HepG2 (cell line): Measurements from ENCODE around the gene LAMA5. TPM values are rescaled to one million over a fixed set of nuclear protein-coding genes. Genes with fewer than 3 reads are reported as not detected.

ENCODE experiments used
- CEBPB ChIP-seq: IDR thresholded peaks from 2 replicates; pipeline ENCODE4 v1.6.1; 2011; ENCODE audit warnings: low read depth, low read length, improper control_type of control experiment, borderline replicate concordance
- FOXO1 ChIP-seq: sonication (generic); formaldehyde crosslinking; IDR thresholded peaks from 2 replicates; pipeline ENCODE4 v1.4.0; 2020; ENCODE audit warnings: missing genetic modification reagents
- HNRNPUL1 ChIP-seq: fragments of 200-400 bp; formaldehyde crosslinking; IDR thresholded peaks from 2 replicates; pipeline ENCODE4 v1.6.1; 2017; ENCODE audit warnings: low read depth, mild to moderate bottlenecking, low read length, moderate library complexity
- JARID2 ChIP-seq: sonication (generic); formaldehyde crosslinking; IDR thresholded peaks from 2 replicates; pipeline ENCODE4 v1.8.1; 2023; ENCODE audit warnings: missing genetic modification reagents, inconsistent platforms; ENCODE audit not compliant: insufficient replicate concordance
- MIXL1 ChIP-seq: IDR thresholded peaks from 2 replicates; pipeline ENCODE4 v1.6.1; 2016
- RBM22 ChIP-seq: fragments of 200-400 bp; formaldehyde crosslinking; optimal IDR thresholded peaks from 2 replicates; pipeline ENCODE3; 2017; ENCODE audit warnings: mild to moderate bottlenecking, low read length, moderate library complexity
- SCMH1 ChIP-seq: sonication (generic); formaldehyde crosslinking; IDR thresholded peaks from 2 replicates; pipeline ENCODE4 v1.9.0; 2021; ENCODE audit warnings: missing genetic modification reagents, mild to moderate bottlenecking, borderline replicate concordance
- TEAD2 ChIP-seq: sonication (generic); formaldehyde crosslinking; IDR thresholded peaks from 2 replicates; pipeline ENCODE4 v1.9.0; 2021; ENCODE audit warnings: missing genetic modification reagents
- ZBTB7A ChIP-seq: sonication (generic); formaldehyde crosslinking; IDR thresholded peaks from 2 replicates; pipeline ENCODE4 v1.8.0; 2022; ENCODE audit warnings: mild to moderate bottlenecking, missing genetic modification reagents
- ZNF101 ChIP-seq: sonication (generic); formaldehyde crosslinking; IDR thresholded peaks from 2 replicates; pipeline ENCODE4 v1.4.0; 2020; ENCODE audit warnings: mild to moderate bottlenecking, low read depth, missing genetic modification reagents, borderline replicate concordance
- ZNF550 ChIP-seq: sonication (generic); formaldehyde crosslinking; IDR thresholded peaks from 2 replicates; pipeline ENCODE4 v1.4.0; 2020; ENCODE audit warnings: mild to moderate bottlenecking, missing genetic modification reagents, borderline replicate concordance
- ZNF605 ChIP-seq: sonication (generic); formaldehyde crosslinking; IDR thresholded peaks from 2 replicates; pipeline ENCODE4 v1.8.0; 2022; ENCODE audit warnings: mild to moderate bottlenecking, missing genetic modification reagents
- ZNF644 ChIP-seq: IDR thresholded peaks from 2 replicates; pipeline ENCODE4 v1.6.1; 2016; ENCODE audit warnings: low read depth
- ZNF773 ChIP-seq: sonication (generic); formaldehyde crosslinking; IDR thresholded peaks from 2 replicates; pipeline ENCODE4 v1.4.0; 2020; ENCODE audit warnings: missing genetic modification reagents, borderline replicate concordance
- polyA plus RNA-seq, 8 experiments: library from polyadenylated mRNA; depleted of rRNA in 3 of 8; stranded (reverse) in 7 of 8; unstranded in 1 of 8; fragments of >200 nt; fragmentation: Illumina TruSeq in 4 of 8; extraction: Trizol in 4 of 8; gene quantifications; 2 replicates each; pipeline versions ENCODE4 v1.2.1 to v1.2.3, GENCODE V29; 2011 to 2016; ENCODE audit warnings: low read depth in 4 of 8, missing spikeins in 1 of 8, mixed read lengths in 1 of 8; ENCODE audit not compliant: insufficient read depth in 1 of 8
- total RNA-seq, 5 experiments: library from RNA; depleted of rRNA; stranded (reverse); fragments of >200 nt; fragmentation: Illumina TruSeq; extraction: Trizol; gene quantifications; 2 replicates each; pipeline ENCODE4 v1.2.3, GENCODE V29; 2016; ENCODE audit warnings: low read depth in 1 of 5
- TF ChIP-seq, protein P1 (sequence below): sonication (generic); formaldehyde crosslinking; IDR thresholded peaks from 2 replicates; pipeline ENCODE4 v1.8.0; 2022; ENCODE audit warnings: missing genetic modification reagents, mild to moderate bottlenecking, inconsistent platforms, borderline replicate concordance
- TF ChIP-seq, protein P2 (sequence below): sonication (generic); formaldehyde crosslinking; IDR thresholded peaks from 2 replicates; pipeline ENCODE4 v1.4.0; 2020; ENCODE audit warnings: mild to moderate bottlenecking, missing genetic modification reagents
- TF ChIP-seq, protein P3 (sequence below): sonication (generic); formaldehyde crosslinking; IDR thresholded peaks from 2 replicates; pipeline ENCODE4 v1.4.0; 2020; ENCODE audit warnings: missing genetic modification reagents; ENCODE audit errors: not compliant biosample characterization
- TF ChIP-seq, protein P4 (sequence below): sonication (generic); formaldehyde crosslinking; IDR thresholded peaks from 2 replicates; pipeline ENCODE4 v1.4.0; 2020; ENCODE audit warnings: missing genetic modification reagents, mild to moderate bottlenecking, borderline replicate concordance
- TF ChIP-seq, protein P5 (sequence below): sonication (generic); formaldehyde crosslinking; IDR thresholded peaks from 2 replicates; pipeline ENCODE4 v1.5.1; 2020; ENCODE audit warnings: mild to moderate bottlenecking, missing genetic modification reagents, moderate library complexity

LAMA5 gene
- total and polyA plus RNA-seq, 2 of the 13 experiments (the other 11 are each of a cell fraction or from before 2014, with no cell fraction given), result 21.0 to 44.7 TPM

DNA sequence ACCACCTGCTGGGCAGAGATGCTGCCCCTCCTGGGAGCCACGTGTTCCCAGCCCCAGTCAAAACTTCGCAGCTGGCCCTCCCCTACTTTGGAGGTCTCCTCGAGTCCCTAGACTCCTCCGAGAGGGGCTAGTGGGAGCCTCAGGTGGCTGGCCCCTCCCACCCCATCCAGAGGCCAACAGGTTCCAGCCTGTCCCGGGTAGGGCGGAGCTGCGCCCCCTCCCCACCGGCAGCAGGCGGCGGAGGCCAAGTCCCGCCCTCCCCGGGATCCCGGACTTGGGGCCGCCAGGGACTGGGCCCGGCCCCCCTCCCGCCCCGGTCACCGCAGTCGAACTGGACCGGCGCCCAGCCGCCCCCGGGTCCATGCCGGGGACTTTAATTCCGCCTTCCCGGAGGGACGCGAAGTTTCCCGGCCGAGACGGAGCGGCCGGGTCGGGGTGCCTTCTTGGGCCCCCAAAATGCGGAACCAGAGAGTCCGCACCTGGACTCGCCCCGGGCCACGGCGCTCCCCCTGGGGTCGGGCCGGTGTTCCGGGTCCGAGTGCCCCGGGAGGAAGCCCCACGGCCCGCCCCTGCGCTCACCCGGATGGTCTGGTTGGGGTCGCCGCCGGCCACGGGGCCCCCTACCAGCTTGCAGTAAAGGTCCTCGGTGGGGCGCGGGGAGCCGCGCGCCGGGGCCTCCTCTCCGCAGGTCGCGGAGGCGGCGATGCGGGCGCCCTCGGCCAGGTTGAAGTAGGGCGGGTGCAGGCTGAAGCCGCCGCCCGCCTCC, 559 bp downstream of the LAMA5 start (continued):
- TF ChIP-seq, protein P1, sequence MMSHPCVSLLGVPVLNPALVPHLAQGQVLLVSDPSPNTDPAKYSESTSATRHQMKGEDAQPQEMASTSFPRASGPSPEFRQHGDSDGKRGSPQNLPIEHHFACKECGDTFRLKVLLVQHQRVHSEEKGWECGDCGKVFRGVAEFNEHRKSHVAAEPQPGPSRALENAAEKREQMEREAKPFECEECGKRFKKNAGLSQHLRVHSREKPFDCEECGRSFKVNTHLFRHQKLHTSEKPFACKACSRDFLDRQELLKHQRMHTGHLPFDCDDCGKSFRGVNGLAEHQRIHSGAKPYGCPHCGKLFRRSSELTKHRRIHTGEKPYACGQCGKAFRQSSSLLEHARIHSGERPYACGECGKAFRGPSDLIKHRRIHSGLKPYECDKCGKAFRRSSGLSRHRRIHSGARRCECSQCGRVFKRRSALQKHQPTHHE, result peak; percentile 76; the same call in 1 of the 2 replicates
- TF ChIP-seq, protein P2, sequence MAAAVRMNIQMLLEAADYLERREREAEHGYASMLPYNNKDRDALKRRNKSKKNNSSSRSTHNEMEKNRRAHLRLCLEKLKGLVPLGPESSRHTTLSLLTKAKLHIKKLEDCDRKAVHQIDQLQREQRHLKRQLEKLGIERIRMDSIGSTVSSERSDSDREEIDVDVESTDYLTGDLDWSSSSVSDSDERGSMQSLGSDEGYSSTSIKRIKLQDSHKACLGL (CRISPR knock-in tag), result peak; percentile 73
- TF ChIP-seq ZNF605, result no peak; the same call in 1 of the 2 replicates
- no peak for TF ChIP-seq MIXL1 (CRISPR knock-in tag)
- 0 out of 2 replicates have a peak, but pooled peaks have one; percentile 15 for TF ChIP-seq ZNF550 (CRISPR knock-in tag)
- TF ChIP-seq ZNF644 (CRISPR knock-in tag), result no peak
- TF ChIP-seq, protein P3, sequence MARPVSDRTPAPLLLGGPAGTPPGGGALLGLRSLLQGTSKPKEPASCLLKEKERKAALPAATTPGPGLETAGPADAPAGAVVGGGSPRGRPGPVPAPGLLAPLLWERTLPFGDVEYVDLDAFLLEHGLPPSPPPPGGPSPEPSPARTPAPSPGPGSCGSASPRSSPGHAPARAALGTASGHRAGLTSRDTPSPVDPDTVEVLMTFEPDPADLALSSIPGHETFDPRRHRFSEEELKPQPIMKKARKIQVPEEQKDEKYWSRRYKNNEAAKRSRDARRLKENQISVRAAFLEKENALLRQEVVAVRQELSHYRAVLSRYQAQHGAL (CRISPR knock-in tag), result peak; percentile 25
- no peak for TF ChIP-seq JARID2 (CRISPR knock-in tag)
- 0 out of 2 replicates have a peak, but pooled peaks have one; percentile 49 for TF ChIP-seq FOXO1 (CRISPR knock-in tag)
- TF ChIP-seq HNRNPUL1, result no peak
- 0 out of 2 replicates have a peak, but pooled peaks have one; percentile 22 for TF ChIP-seq ZNF773
- TF ChIP-seq RBM22, result no peak
- 0 out of 2 replicates have a peak, but pooled peaks have one; percentile 48 for TF ChIP-seq ZBTB7A (CRISPR knock-in tag)
- no peak for TF ChIP-seq CEBPB
- TF ChIP-seq TEAD2 (CRISPR knock-in tag), result no peak
- TF ChIP-seq, protein P4, sequence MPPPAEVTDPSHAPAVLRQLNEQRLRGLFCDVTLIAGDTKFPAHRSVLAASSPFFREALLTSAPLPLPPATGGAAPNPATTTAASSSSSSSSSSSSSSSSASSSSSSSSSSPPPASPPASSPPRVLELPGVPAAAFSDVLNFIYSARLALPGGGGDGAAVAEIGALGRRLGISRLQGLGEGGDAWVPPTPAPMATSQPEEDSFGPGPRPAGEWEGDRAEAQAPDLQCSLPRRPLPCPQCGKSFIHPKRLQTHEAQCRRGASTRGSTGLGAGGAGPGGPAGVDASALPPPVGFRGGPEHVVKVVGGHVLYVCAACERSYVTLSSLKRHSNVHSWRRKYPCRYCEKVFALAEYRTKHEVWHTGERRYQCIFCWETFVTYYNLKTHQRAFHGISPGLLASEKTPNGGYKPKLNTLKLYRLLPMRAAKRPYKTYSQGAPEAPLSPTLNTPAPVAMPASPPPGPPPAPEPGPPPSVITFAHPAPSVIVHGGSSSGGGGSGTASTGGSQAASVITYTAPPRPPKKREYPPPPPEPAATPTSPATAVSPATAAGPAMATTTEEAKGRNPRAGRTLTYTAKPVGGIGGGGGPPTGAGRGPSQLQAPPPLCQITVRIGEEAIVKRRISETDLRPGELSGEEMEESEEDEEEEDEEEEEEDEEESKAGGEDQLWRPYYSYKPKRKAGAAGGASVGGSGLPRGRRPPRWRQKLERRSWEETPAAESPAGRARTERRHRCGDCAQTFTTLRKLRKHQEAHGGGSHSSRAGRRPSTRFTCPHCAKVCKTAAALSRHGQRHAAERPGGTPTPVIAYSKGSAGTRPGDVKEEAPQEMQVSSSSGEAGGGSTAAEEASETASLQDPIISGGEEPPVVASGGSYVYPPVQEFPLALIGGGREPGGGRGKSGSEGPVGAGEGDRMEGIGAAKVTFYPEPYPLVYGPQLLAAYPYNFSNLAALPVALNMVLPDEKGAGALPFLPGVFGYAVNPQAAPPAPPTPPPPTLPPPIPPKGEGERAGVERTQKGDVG (CRISPR knock-in tag), result no peak
- TF ChIP-seq, protein P5, sequence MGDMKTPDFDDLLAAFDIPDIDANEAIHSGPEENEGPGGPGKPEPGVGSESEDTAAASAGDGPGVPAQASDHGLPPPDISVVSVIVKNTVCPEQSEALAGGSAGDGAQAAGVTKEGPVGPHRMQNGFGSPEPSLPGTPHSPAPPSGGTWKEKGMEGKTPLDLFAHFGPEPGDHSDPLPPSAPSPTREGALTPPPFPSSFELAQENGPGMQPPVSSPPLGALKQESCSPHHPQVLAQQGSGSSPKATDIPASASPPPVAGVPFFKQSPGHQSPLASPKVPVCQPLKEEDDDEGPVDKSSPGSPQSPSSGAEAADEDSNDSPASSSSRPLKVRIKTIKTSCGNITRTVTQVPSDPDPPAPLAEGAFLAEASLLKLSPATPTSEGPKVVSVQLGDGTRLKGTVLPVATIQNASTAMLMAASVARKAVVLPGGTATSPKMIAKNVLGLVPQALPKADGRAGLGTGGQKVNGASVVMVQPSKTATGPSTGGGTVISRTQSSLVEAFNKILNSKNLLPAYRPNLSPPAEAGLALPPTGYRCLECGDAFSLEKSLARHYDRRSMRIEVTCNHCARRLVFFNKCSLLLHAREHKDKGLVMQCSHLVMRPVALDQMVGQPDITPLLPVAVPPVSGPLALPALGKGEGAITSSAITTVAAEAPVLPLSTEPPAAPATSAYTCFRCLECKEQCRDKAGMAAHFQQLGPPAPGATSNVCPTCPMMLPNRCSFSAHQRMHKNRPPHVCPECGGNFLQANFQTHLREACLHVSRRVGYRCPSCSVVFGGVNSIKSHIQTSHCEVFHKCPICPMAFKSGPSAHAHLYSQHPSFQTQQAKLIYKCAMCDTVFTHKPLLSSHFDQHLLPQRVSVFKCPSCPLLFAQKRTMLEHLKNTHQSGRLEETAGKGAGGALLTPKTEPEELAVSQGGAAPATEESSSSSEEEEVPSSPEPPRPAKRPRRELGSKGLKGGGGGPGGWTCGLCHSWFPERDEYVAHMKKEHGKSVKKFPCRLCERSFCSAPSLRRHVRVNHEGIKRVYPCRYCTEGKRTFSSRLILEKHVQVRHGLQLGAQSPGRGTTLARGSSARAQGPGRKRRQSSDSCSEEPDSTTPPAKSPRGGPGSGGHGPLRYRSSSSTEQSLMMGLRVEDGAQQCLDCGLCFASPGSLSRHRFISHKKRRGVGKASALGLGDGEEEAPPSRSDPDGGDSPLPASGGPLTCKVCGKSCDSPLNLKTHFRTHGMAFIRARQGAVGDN (CRISPR knock-in tag), result peak; percentile 80
- TF ChIP-seq SCMH1 (CRISPR knock-in tag), result no peak
- no peak; the same call in 1 of the 2 replicates for TF ChIP-seq ZNF101 (CRISPR knock-in tag)
